Nucleus accumbens (tissue), 56 donors: ENCODE measurements around the gene DDR1.

Source experiments
- DNase-seq, 56 donors: peaks; one replicate each; lab custom pipeline; 2025; lab: John Stamatoyannopoulos, UW

The DDR1 gene

GRCh38 chr6:30879684-30880427 lies 4.5 kb upstream of the DDR1 start:
- DNase-seq = no peak

- DNase-seq = peak in 49 of 56 donors; percentile 16 to 79 (median 54)
Observed at GRCh38 chr6:30880698-30881252, 3.5 kb upstream of the DDR1 start.

GRCh38 chr6:30881392-30882203 lies 2.7 kb upstream of the DDR1 start:
- peak in 28 of 56 donors; percentile 11 to 61 (median 35) for DNase-seq

- DNase-seq = peak in 6 of 56 donors; percentile 7 to 48 (median 23)
Observed at GRCh38 chr6:30882204-30882758, 2.0 kb upstream of the DDR1 start.

GRCh38 chr6:30882759-30883684 lies 1.3 kb upstream of the DDR1 start:
- peak in 13 of 56 donors; percentile 9 to 55 (median 26) for DNase-seq

GRCh38 chr6:30884521-30885480 lies 482 bp downstream of the DDR1 start:
- peak in 47 of 56 donors; percentile 30 to 81 (median 61) for DNase-seq

- peak in 21 of 56 donors; percentile 38 to 80 (median 60) for DNase-seq
Observed at GRCh38 chr6:30885481-30885998, 1.2 kb downstream of the DDR1 start.

- DNase-seq = peak in 54 of 56 donors; percentile 32 to 93 (median 62)
Observed at GRCh38 chr6:30885999-30886896, 1.9 kb downstream of the DDR1 start.

GRCh38 chr6:30886897-30887255 lies 2.6 kb downstream of the DDR1 start:
- DNase-seq = no peak

- peak in 18 of 56 donors; percentile 8 to 82 (median 28) for DNase-seq
Observed at GRCh38 chr6:30887901-30888815, 3.8 kb downstream of the DDR1 start.

- DNase-seq = peak in 3 of 56 donors; percentile 17 to 37 (median 24)
Observed at GRCh38 chr6:30888816-30889495, 4.6 kb downstream of the DDR1 start.

GRCh38 chr6:30889496-30889885 lies 5.2 kb downstream of the DDR1 start:
- DNase-seq = no peak

GRCh38 chr6:30889921-30890645 lies 5.8 kb downstream of the DDR1 start:
- peak in 52 of 56 donors; percentile 23 to 89 (median 73) for DNase-seq

GRCh38 chr6:30890646-30891449 lies 6.5 kb downstream of the DDR1 start:
- no peak for DNase-seq
